ENCODE data around the gene PDIA3. TPM values are rescaled to one million over a fixed set of nuclear protein-coding genes. Genes with fewer than 3 reads are reported as not detected.
"Not testable (repeated sequence)": the region's sequence is repeated elsewhere in the genome, so short reads cannot be mapped to it uniquely, and the experiment has no call there.

The PDIA3 gene
- polyA plus RNA-seq, 3 donors, result 101 to 305 (median 195) TPM

- Histone ChIP-seq H3K27me3 (ENCODE audit: control insufficient read depth in 2 of 2, insufficient read depth in 2 of 2, low read length in 2 of 2) (no peaks in the 10 kb centered on the region), H3K9ac (ENCODE audit: insufficient read depth, low read length, poor library complexity, severe bottlenecking) (peak within 1 kb of the TSS; percentile 75), H4K20me1 (ENCODE audit: insufficient read depth, low read length) (peaks cover 12% of the 10 kb centered on the region), H3K9me3 (replicated peaks in 1 of 2; ENCODE audit: control insufficient read depth in 1 of 2, insufficient read depth in 1 of 2, low read length in 2 of 2) (no peaks in the 10 kb centered on the region), H3K36me3 (replicated peaks in 1 of 2; ENCODE audit: control insufficient read depth in 1 of 2, insufficient read depth in 2 of 2, low read length in 2 of 2) (peaks cover 38 to 74% of the 10 kb centered on the region in 2 donors), H3K4me3 (replicated peaks in 1 of 3; ENCODE audit: low read depth in 2 of 3, low read length in 3 of 3) (peak within 1 kb of the TSS; percentile 86 to 97 (median 94)), H3K4me2 (replicated peaks; ENCODE audit: extremely low read depth, low read length, poor library complexity, severe bottlenecking) (peak within 1 kb of the TSS; percentile 90), H3K4me1 (ENCODE audit: control insufficient read depth in 1 of 2, insufficient read depth in 2 of 2, low read length in 2 of 2) (peaks cover 16 to 33% of the 10 kb centered on the region in 2 donors), H3K79me2 (ENCODE audit: insufficient read depth, low read length) (peaks cover 24% of the 10 kb centered on the region), H2AFZ (ENCODE audit: insufficient read depth, low read depth, low read length, poor library complexity, severe bottlenecking) (peak within 1 kb of the TSS; percentile 78), H3K27ac (ENCODE audit: low read depth in 1 of 2, low read length in 2 of 2) (peak within 1 kb of the TSS; percentile 82 to 90)
- Mint-ChIP-seq H3K4me3 (peak within 1 kb of the TSS; percentile 100), H3K4me1 (peaks cover 38% of the 10 kb centered on the region), H3K27me3 (ENCODE audit: low read depth in 3 of 3) (peaks cover 0 to 2% (median 0%) of the 10 kb centered on the region in 3 donors), H3K36me3 (peaks cover 49 to 64% of the 10 kb centered on the region in 2 donors), H3K27ac (peak within 1 kb of the TSS; percentile 97 to 100 (median 99)), H3K9me3 (peaks cover 0 to 1% (median 0%) of the 10 kb centered on the region in 7 donors)
- DNase-seq, result peak; percentile 88 to 89 (median 88)
- no peak for TF ChIP-seq CTCF (IDR thresholded peaks at IDR 0.05)
- intact Hi-C loops (cut with micrococcal nuclease), result no loop called here
- WGBS (ENCODE audit: insufficient coverage), result 6% methylated on average over 35 of the region's 44 CpGs
Measured at GRCh38 chr15:43800286-43801141, 54.3 kb downstream of the PDIA3 start, which contains the start of gene HYPK. TSS of gene HYPK (plus strand) at chr15:43800599. CDS start at chr15:43800623, 24 bp downstream.

GRCh38 chr15:43802676-43803075 is 56.4 kb downstream of the PDIA3 start:
- H2AFZ ChIP-seq (ENCODE audit: insufficient read depth, low read depth, low read length, poor library complexity, severe bottlenecking); H3K4me3 ChIP-seq (replicated peaks in 1 of 3; ENCODE audit: low read depth in 2 of 3, low read length in 3 of 3); H3K4me3 Mint-ChIP-seq; H3K27me3 ChIP-seq (ENCODE audit: control insufficient read depth in 2 of 2, insufficient read depth in 2 of 2, low read length in 2 of 2); intact Hi-C loops (cut with micrococcal nuclease); H3K27me3 Mint-ChIP-seq (ENCODE audit: low read depth in 3 of 3); H4K20me1 ChIP-seq (ENCODE audit: insufficient read depth, low read length); H3K9me3 Mint-ChIP-seq; H3K9me3 ChIP-seq (replicated peaks in 1 of 2; ENCODE audit: control insufficient read depth in 1 of 2, insufficient read depth in 1 of 2, low read length in 2 of 2); DNase-seq; H3K9ac ChIP-seq (ENCODE audit: insufficient read depth, low read length, poor library complexity, severe bottlenecking); H3K4me2 ChIP-seq (replicated peaks; ENCODE audit: extremely low read depth, low read length, poor library complexity, severe bottlenecking): not testable (repeated sequence)
- Mint-ChIP-seq H3K27ac (peak overlapping the region in 1 of 7 donors; percentile 43), H3K4me1 (peaks cover 32% of the 10 kb centered on the region), H3K36me3 (peaks cover 51 to 68% of the 10 kb centered on the region in 2 donors)
- Histone ChIP-seq H3K4me1 (ENCODE audit: control insufficient read depth in 1 of 2, insufficient read depth in 2 of 2, low read length in 2 of 2) (peaks cover 16 to 33% of the 10 kb centered on the region in 2 donors), H3K79me2 (ENCODE audit: insufficient read depth, low read length) (peaks cover 18% of the 10 kb centered on the region), H3K27ac (ENCODE audit: low read depth in 1 of 2, low read length in 2 of 2) (peak overlapping the region in 1 of 2 donors; percentile 36), H3K36me3 (replicated peaks in 1 of 2; ENCODE audit: control insufficient read depth in 1 of 2, insufficient read depth in 2 of 2, low read length in 2 of 2) (peaks cover 49 to 72% of the 10 kb centered on the region in 2 donors)
- WGBS (ENCODE audit: insufficient coverage), result 78% methylated on average over 1 of the region's 7 CpGs
